Astrocyte of the cerebellum (primary cell): Measurements from ENCODE around the gene FOXD3.

Experiments used
- DNase-seq: peaks from one replicate; pipeline ENCODE4 v3.0.0-alpha.2; 2011; ENCODE audit warnings: low read depth
- H3K4me3 ChIP-seq: 2 replicates; pipeline ENCODE4 v1.5.1; 2011; ENCODE audit warnings: mild to moderate bottlenecking, low read depth, low read length, moderate library complexity
- CTCF ChIP-seq: IDR thresholded peaks from 2 replicates; pipeline ENCODE4 v1.5.1; 2012; ENCODE audit warnings: low read length, low read depth, moderate library complexity, mild to moderate bottlenecking; ENCODE audit errors: missing control alignments
- in situ Hi-C: cut with HindIII; loops from 2 replicates; pipeline ENCODE4 v1.10.0; 2017; ENCODE audit warnings: low sequenced_read_pairs

The FOXD3 gene

GRCh38 chr1:63325279-63325985 lies 3.1 kb downstream of the FOXD3 start:
- in situ Hi-C loops: no loop called here
- no peak for DNase-seq
- no peak overlapping the region for H3K4me3 ChIP-seq
- TF ChIP-seq CTCF: no peak

GRCh38 chr1:63326106-63326472 lies 3.7 kb downstream of the FOXD3 start:
- DNase-seq: no peak
- no peak for TF ChIP-seq CTCF
- in situ Hi-C loops: no loop called here
- H3K4me3 ChIP-seq: no peak overlapping the region

GRCh38 chr1:63326473-63327380 lies 4.4 kb downstream of the FOXD3 start:
- in situ Hi-C loops: no loop called here
- DNase-seq: no peak

GRCh38 chr1:63327417-63328054 lies 5.2 kb downstream of the FOXD3 start:
- no peak overlapping the region for H3K4me3 ChIP-seq
- in situ Hi-C loops: no loop called here
- peak; percentile 12 for DNase-seq
- peak; percentile 73 for TF ChIP-seq CTCF

More at GRCh38 chr1:63326473-63327380, 4.4 kb downstream of the FOXD3 start:
- no peak overlapping the region for H3K4me3 ChIP-seq
- TF ChIP-seq CTCF: no peak

- TF ChIP-seq CTCF: no peak
- no peak overlapping the region for H3K4me3 ChIP-seq
- in situ Hi-C loops: no loop called here
- DNase-seq: no peak
Measured at GRCh38 chr1:63328122-63328521, 5.8 kb downstream of the FOXD3 start.

- in situ Hi-C loops: no loop called here
- H3K4me3 ChIP-seq: no peak overlapping the region
- DNase-seq: no peak
- no peak for TF ChIP-seq CTCF
Measured at GRCh38 chr1:63328781-63329180, 6.4 kb downstream of the FOXD3 start.
